ENCODE measurements around the gene USP34.

DNA sequence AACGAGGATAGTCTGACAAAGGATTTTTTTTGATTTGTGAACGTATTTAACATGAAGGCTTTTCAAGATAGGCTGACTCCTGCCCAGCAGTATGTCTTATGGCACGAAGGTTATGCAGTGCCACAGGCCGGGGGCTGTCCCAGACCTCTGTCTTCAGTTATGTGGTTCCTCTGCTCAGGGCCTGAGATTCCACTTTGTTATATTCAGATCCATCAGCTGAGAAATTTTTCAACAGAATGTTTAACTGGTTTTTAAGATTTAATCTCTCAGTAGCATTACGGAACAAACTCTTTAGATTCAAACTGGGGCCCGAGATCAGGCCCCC lies 288.9 kb downstream of the USP34 start:
- TF ChIP-seq, protein P1, sequence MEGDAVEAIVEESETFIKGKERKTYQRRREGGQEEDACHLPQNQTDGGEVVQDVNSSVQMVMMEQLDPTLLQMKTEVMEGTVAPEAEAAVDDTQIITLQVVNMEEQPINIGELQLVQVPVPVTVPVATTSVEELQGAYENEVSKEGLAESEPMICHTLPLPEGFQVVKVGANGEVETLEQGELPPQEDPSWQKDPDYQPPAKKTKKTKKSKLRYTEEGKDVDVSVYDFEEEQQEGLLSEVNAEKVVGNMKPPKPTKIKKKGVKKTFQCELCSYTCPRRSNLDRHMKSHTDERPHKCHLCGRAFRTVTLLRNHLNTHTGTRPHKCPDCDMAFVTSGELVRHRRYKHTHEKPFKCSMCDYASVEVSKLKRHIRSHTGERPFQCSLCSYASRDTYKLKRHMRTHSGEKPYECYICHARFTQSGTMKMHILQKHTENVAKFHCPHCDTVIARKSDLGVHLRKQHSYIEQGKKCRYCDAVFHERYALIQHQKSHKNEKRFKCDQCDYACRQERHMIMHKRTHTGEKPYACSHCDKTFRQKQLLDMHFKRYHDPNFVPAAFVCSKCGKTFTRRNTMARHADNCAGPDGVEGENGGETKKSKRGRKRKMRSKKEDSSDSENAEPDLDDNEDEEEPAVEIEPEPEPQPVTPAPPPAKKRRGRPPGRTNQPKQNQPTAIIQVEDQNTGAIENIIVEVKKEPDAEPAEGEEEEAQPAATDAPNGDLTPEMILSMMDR (tag by site-specific recombination; IDR thresholded peaks at IDR 0.05): no peak
- no peak for TF ChIP-seq ZBTB8A (tag by site-specific recombination; IDR thresholded peaks at IDR 0.05)
- TF ChIP-seq MYNN (tag by site-specific recombination; IDR thresholded peaks at IDR 0.05; ENCODE audit: borderline replicate concordance): no peak
- no peak for TF ChIP-seq ZNF138 (tag by site-specific recombination; IDR thresholded peaks at IDR 0.05; ENCODE audit: borderline replicate concordance)
- no peak for TF ChIP-seq YY1 (tag by site-specific recombination; IDR thresholded peaks at IDR 0.05)
- TF ChIP-seq ZNF513 (tag by site-specific recombination; IDR thresholded peaks at IDR 0.05): no peak
